BLaER1 (cell line): ENCODE measurements around the gene SPOCK3.

Experiments
- H3K27ac ChIP-seq: shearing (Covaris generic); formaldehyde crosslinking; 2 replicates; pipeline ENCODE4 v1.8.1; 2022
- H3K27me3 ChIP-seq: shearing (Covaris generic); formaldehyde crosslinking; 2 replicates; pipeline ENCODE4 v1.8.1; 2022
- H3K36me3 ChIP-seq: shearing (Covaris generic); formaldehyde crosslinking; 2 replicates; pipeline ENCODE4 v1.8.1; 2022
- H3K4me1 ChIP-seq: shearing (Covaris generic); formaldehyde crosslinking; 2 replicates; pipeline ENCODE4 v1.8.1; 2022
- H3K4me2 ChIP-seq: shearing (Covaris generic); formaldehyde crosslinking; 2 replicates; pipeline ENCODE4 v1.8.1; 2022
- H3K4me3 ChIP-seq: shearing (Covaris generic); formaldehyde crosslinking; 2 replicates; pipeline ENCODE4 v1.8.1; 2022
- H3K9ac ChIP-seq: shearing (Covaris generic); formaldehyde crosslinking; 2 replicates; pipeline ENCODE4 v1.8.1; 2022
- H3K9me3 ChIP-seq: shearing (Covaris generic); formaldehyde crosslinking; 2 replicates; pipeline ENCODE4 v1.8.1; 2022
- H4K20me1 ChIP-seq: shearing (Covaris generic); formaldehyde crosslinking; 2 replicates; pipeline ENCODE4 v1.8.1; 2022
- Cebpa-rat ChIP-seq: shearing (Covaris generic); IDR thresholded peaks from 2 replicates; pipeline ENCODE4 v1.8.1; 2022

SPOCK3 gene

DNA sequence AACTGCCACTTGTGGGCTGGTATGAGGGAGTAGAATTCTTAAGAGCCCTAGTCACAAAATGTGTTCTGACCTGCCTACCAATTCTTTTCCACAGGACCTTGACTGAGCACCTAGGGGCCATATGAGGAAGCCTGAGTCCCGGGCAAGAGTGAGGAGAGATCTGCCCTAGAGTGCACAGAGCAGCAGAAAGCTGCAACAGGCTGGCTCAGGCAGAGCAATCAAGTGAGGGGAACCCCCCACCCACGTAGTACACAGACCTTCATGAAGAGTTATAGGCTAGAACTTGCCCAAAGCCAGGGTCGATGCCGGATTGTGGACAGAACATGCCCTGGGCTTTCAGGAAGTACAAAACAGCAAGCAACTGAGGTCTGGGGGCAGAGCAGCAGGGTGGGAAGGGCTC, 117.0 kb downstream of the SPOCK3 start:
- H3K4me3 ChIP-seq, result no peak overlapping the region
- no peak overlapping the region for H3K9ac ChIP-seq
- H3K4me1 ChIP-seq, result no peaks in the 10 kb centered on the region
- no peaks in the 10 kb centered on the region for H3K36me3 ChIP-seq
- no peak overlapping the region for H3K4me2 ChIP-seq
- H3K27me3 ChIP-seq, result no peaks in the 10 kb centered on the region
- no peak for TF ChIP-seq Cebpa-rat
- no peaks in the 10 kb centered on the region for H4K20me1 ChIP-seq
- no peak overlapping the region for H3K27ac ChIP-seq
- H3K9me3 ChIP-seq, result no peaks in the 10 kb centered on the region

DNA sequence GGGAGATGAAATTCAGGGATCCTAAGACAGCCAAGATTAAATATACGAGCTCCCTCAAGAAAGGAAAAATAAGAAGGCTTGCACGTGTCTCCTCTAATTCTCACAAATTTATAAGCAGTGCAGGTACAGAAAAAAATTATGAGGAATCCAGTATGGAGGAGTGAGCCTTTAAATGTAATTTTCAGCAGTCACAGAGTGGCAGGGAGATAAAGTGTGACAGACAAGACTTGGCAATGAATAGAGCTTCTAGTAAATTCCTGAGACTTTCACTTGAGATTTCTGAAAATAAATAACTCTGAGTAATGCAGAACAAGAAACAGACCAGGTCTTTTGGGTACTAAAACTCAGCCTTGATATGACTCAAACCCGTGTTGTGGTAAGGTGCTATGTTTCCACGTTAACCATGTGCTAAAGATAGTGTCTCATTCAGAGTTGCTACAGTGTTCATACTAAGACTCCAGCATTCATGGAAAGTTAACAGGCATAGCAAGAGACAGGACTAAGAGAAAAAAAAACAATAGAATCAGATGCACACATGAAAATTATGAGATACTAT, 119.8 kb downstream of the SPOCK3 start:
- TF ChIP-seq Cebpa-rat, result no peak
- no peak overlapping the region for H3K9ac ChIP-seq
- H4K20me1 ChIP-seq, result no peaks in the 10 kb centered on the region
- H3K4me3 ChIP-seq, result no peak overlapping the region
- H3K27me3 ChIP-seq, result no peaks in the 10 kb centered on the region
- H3K4me1 ChIP-seq, result no peaks in the 10 kb centered on the region
- no peaks in the 10 kb centered on the region for H3K36me3 ChIP-seq
- H3K27ac ChIP-seq, result no peak overlapping the region
- no peak overlapping the region for H3K4me2 ChIP-seq
- H3K9me3 ChIP-seq, result no peaks in the 10 kb centered on the region

DNA sequence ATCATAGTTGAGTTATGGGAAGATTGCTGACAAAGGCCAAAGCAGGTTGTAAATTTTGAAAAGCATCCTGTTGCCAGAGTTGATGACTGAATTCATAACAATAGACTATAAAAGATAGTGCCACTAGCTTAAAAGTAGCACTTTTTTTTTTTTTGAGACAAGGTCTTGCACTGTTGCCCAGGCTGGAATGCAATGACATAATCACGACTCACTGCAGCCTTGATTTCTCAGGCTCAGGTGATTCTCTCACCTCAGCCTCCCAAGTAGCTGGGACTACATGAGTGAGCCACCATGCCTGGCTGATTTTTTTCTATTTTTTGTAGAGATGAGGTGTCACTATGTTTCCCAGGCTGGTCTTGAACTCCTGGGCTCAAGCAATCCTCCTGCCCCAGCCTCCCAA, 122.7 kb downstream of the SPOCK3 start:
- no peak for TF ChIP-seq Cebpa-rat
- H3K4me2 ChIP-seq, result no peak overlapping the region
- H3K36me3 ChIP-seq, result no peaks in the 10 kb centered on the region
- no peaks in the 10 kb centered on the region for H4K20me1 ChIP-seq
- H3K27me3 ChIP-seq, result no peaks in the 10 kb centered on the region
- H3K27ac ChIP-seq, result no peak overlapping the region
- no peaks in the 10 kb centered on the region for H3K9me3 ChIP-seq
- H3K9ac ChIP-seq, result no peak overlapping the region
- H3K4me3 ChIP-seq, result no peak overlapping the region
- H3K4me1 ChIP-seq, result no peaks in the 10 kb centered on the region

DNA sequence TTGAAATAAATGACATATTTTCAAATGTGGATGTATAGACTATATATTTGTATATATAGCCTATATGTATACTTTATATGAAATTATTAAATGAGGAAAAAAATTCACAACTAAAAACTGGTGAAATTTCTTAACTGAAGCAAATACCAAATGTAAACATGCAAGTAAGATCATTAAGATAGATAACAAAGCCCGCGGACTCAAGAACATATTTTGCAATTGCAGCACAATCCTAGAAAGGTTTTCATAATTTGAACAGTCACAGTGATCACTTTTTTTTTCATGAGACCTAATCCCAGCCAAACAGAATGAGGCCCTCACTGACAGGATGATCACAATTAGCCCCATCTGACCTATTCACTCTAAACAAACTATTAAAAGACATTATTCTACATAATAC, 123.2 kb downstream of the SPOCK3 start:
- no peak for TF ChIP-seq Cebpa-rat
- Histone ChIP-seq H3K4me2 (no peak overlapping the region), H3K27me3 (no peaks in the 10 kb centered on the region), H3K4me3 (no peak overlapping the region), H3K27ac (no peak overlapping the region), H4K20me1 (no peaks in the 10 kb centered on the region), H3K4me1 (no peaks in the 10 kb centered on the region), H3K9ac (no peak overlapping the region), H3K36me3 (no peaks in the 10 kb centered on the region), H3K9me3 (no peaks in the 10 kb centered on the region)

DNA sequence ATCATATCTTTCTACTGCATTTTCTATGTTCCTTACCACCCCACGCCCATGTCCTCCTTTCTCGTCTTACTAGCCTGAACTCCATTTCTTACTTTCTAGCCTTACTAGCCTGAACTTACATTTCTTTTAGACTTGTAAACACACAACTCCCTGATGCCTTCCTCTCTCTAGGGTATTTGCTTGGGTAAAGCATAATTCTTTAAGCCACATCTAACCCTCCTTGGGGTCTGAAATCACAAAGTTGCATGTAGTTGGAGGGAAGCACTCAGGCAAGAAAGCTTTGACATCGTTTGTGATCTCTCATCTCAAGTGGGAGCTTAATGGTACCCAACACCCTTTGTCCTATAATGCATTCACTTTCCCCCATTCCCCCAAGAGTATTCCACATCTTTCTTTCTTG, 124.4 kb downstream of the SPOCK3 start:
- no peaks in the 10 kb centered on the region for H3K9me3 ChIP-seq
- no peaks in the 10 kb centered on the region for H3K36me3 ChIP-seq
- H3K9ac ChIP-seq, result no peak overlapping the region
- H3K27me3 ChIP-seq, result no peaks in the 10 kb centered on the region
- no peaks in the 10 kb centered on the region for H4K20me1 ChIP-seq
- no peak overlapping the region for H3K4me2 ChIP-seq
- no peaks in the 10 kb centered on the region for H3K4me1 ChIP-seq
- TF ChIP-seq Cebpa-rat, result no peak
- H3K27ac ChIP-seq, result no peak overlapping the region
- no peak overlapping the region for H3K4me3 ChIP-seq

DNA sequence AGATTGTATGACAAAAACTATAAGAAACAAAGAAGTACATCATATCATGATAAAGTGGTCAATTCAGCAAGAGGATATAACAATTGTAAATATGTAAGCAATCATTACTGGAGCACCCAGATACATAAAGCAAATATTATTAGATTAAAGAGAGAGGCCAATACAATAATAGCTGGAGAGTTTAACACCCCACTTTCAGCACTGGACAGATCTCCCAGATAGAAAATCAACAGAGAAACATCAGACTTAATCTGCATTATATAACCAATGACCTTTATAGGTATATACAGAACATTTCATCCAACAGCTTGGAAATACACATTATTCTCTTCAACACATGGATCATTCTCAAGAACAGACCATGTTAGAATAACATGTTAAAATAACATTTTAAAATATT, 128.4 kb downstream of the SPOCK3 start:
- no peak for TF ChIP-seq Cebpa-rat
- Histone ChIP-seq H4K20me1 (no peaks in the 10 kb centered on the region), H3K36me3 (no peaks in the 10 kb centered on the region), H3K4me2 (no peak overlapping the region), H3K27me3 (no peaks in the 10 kb centered on the region), H3K9ac (no peak overlapping the region), H3K4me3 (no peak overlapping the region), H3K27ac (no peak overlapping the region), H3K4me1 (no peaks in the 10 kb centered on the region), H3K9me3 (no peaks in the 10 kb centered on the region)

DNA sequence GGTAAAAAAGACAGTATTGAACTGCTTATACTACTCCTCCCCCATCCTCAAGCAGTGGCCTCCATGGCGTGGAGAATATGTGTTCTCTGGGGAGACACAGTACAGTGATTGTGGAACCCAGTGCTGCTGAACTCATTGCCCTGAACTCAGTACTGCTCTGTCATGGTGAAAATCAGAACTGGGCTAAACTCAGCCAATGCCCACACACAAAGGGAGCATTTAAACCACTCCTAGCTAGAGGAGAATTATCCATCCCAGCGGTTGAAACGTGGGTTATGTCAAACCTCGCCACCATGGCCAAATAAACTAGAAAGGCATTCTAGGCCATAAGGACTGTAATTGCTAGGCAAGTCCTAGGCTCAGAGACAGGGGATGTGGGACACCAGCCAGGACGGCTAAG, 131.8 kb downstream of the SPOCK3 start:
- TF ChIP-seq Cebpa-rat, result no peak
- no peak overlapping the region for H3K9ac ChIP-seq
- H3K36me3 ChIP-seq, result no peaks in the 10 kb centered on the region
- no peaks in the 10 kb centered on the region for H3K4me1 ChIP-seq
- no peaks in the 10 kb centered on the region for H3K27me3 ChIP-seq
- H3K4me3 ChIP-seq, result no peak overlapping the region
- no peak overlapping the region for H3K27ac ChIP-seq
- no peaks in the 10 kb centered on the region for H3K9me3 ChIP-seq
- H3K4me2 ChIP-seq, result no peak overlapping the region
- no peaks in the 10 kb centered on the region for H4K20me1 ChIP-seq

DNA sequence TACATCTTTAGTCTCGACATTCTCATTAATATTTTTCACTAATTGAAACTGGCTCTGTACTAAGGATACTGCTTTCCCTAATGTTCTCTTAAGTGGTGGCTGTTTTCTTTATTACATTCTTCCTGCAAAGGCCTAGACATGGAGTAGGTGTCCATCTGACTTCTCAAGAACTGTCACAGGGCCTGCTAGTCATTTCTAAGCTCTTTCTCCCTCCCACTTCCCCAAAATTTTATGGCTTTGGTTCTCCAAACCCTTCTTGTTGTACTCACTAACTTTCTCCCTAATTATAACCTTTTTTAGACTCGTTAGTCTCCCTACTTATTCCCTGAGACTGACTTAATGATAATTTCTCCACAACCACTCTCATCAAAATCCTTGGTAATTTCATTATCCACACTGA, 133.3 kb downstream of the SPOCK3 start:
- H3K36me3 ChIP-seq, result no peaks in the 10 kb centered on the region
- H3K4me3 ChIP-seq, result no peak overlapping the region
- no peaks in the 10 kb centered on the region for H3K9me3 ChIP-seq
- no peak overlapping the region for H3K27ac ChIP-seq
- H4K20me1 ChIP-seq, result no peaks in the 10 kb centered on the region
- H3K4me1 ChIP-seq, result no peaks in the 10 kb centered on the region
- H3K9ac ChIP-seq, result no peak overlapping the region
- no peak for TF ChIP-seq Cebpa-rat
- H3K4me2 ChIP-seq, result no peak overlapping the region
- H3K27me3 ChIP-seq, result no peaks in the 10 kb centered on the region

DNA sequence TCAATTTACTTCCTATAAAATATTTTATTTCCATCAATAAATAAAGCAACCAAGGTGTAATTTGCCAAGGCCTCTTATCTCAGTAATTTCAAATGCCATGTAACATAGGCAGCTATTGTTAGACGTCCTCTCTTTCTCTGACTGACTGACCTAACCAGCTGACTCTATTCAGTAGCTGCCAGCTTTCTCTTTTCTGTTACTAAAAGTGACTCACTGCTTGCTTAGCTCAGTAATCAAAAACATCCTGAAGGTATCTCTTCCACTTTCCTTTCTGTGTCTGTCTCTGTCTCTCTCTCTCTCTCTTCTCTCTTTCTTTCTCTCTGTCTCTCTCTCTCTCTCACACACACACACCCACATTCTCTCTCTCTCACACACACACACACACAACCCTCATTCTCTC, 134.2 kb downstream of the SPOCK3 start:
- H3K27me3 ChIP-seq, result no peaks in the 10 kb centered on the region
- no peak overlapping the region for H3K4me3 ChIP-seq
- no peak overlapping the region for H3K9ac ChIP-seq
- no peaks in the 10 kb centered on the region for H3K36me3 ChIP-seq
- no peaks in the 10 kb centered on the region for H3K9me3 ChIP-seq
- H3K4me2 ChIP-seq, result no peak overlapping the region
- no peaks in the 10 kb centered on the region for H3K4me1 ChIP-seq
- TF ChIP-seq Cebpa-rat, result no peak
- H3K27ac ChIP-seq, result no peak overlapping the region
- H4K20me1 ChIP-seq, result no peaks in the 10 kb centered on the region

DNA sequence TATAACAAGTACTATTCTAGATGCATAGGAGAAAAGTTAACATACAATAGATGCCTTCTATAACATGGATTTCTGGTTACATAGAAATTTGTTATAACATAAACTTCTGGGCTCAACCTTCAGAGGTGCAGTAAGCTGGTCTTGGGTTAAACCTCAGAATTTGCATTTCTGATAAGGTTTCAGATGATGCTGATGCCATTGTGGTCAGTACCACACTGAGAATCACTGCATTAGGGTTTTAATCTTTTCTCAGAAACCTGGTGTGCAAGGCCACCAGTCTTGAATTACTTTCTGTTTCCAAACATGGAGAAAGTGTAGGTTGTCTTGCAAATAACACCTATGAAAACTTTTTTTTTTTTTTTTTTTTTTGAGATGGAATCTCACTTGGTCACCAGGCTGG, 146.2 kb downstream of the SPOCK3 start:
- Histone ChIP-seq H4K20me1 (no peaks in the 10 kb centered on the region), H3K4me3 (no peak overlapping the region), H3K36me3 (no peaks in the 10 kb centered on the region), H3K9me3 (no peaks in the 10 kb centered on the region), H3K27ac (no peak overlapping the region), H3K27me3 (no peaks in the 10 kb centered on the region), H3K9ac (no peak overlapping the region), H3K4me2 (no peak overlapping the region), H3K4me1 (no peaks in the 10 kb centered on the region)
- TF ChIP-seq Cebpa-rat, result no peak

DNA sequence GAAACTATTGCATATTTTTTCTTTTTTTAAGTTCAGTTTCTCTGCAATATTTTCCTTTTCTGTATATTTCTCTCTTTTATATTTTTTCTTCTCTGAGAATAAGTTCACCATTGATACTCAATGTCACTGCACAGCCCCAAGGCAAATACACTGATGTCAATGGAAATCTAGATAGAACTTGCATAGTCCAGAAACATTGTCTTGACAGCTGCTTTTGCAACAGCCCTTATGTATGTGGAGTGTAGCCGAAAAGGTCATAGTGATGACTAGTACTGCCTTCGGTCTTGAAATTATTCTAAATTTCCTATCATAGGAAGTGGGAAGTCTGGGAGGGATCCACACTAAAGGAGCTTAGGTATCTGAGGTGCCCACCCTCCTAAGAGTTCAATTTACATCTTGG, 150.0 kb downstream of the SPOCK3 start:
- no peak for TF ChIP-seq Cebpa-rat
- H3K4me3 ChIP-seq, result no peak overlapping the region
- no peaks in the 10 kb centered on the region for H4K20me1 ChIP-seq
- no peak overlapping the region for H3K9ac ChIP-seq
- no peak overlapping the region for H3K27ac ChIP-seq
- H3K4me2 ChIP-seq, result no peak overlapping the region
- H3K36me3 ChIP-seq, result no peaks in the 10 kb centered on the region
- H3K9me3 ChIP-seq, result no peaks in the 10 kb centered on the region
- no peaks in the 10 kb centered on the region for H3K27me3 ChIP-seq
- H3K4me1 ChIP-seq, result no peaks in the 10 kb centered on the region
